GM12865 (cell line): Measurements from ENCODE around the gene OCIAD2.
"Not testable (repeated sequence)": the region's sequence is repeated elsewhere in the genome, so short reads cannot be mapped to it uniquely, and the experiment has no call there.

Source experiments
- DNase-seq: peaks from one replicate; pipeline ENCODE4 v3.0.0; 2010; ENCODE audit warnings: low read depth
- H3K4me3 ChIP-seq: 2 replicates; pipeline ENCODE4 v1.5.1; 2011; ENCODE audit warnings: mild to moderate bottlenecking, low read depth, low read length, control low read depth
- CTCF ChIP-seq: IDR thresholded peaks from 2 replicates; pipeline ENCODE4 v1.5.1; 2011; ENCODE audit warnings: low read length, control low read depth, low read depth, inconsistent platforms; ENCODE audit not compliant: insufficient read depth; ENCODE audit errors: missing control alignments

The OCIAD2 gene

GRCh38 chr4:48854982-48855381, 51.6 kb downstream of the OCIAD2 start:
- no peak overlapping the region for H3K4me3 ChIP-seq
- no peak for DNase-seq
- TF ChIP-seq CTCF, result no peak

DNA sequence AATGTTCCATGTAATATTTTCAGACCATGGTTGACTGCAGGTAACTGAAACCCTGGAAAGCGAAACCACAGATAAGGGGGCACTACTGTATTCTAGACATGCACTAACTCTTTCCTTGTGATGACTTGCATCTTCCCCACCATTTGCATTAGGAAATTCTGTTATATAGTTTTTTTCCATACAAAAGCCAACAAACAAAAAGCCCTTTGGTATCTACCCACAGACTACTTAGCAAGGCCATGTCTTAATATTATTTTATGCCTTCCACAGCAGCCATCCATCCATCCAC, 52.2 kb downstream of the OCIAD2 start:
- DNase-seq, result no peak
- no peak overlapping the region for H3K4me3 ChIP-seq
- no peak for TF ChIP-seq CTCF

GRCh38 chr4:48853604-48854394, 52.8 kb downstream of the OCIAD2 start:
- DNase-seq, result no peak
- H3K4me3 ChIP-seq, result no peak overlapping the region
- TF ChIP-seq CTCF, result no peak

DNA sequence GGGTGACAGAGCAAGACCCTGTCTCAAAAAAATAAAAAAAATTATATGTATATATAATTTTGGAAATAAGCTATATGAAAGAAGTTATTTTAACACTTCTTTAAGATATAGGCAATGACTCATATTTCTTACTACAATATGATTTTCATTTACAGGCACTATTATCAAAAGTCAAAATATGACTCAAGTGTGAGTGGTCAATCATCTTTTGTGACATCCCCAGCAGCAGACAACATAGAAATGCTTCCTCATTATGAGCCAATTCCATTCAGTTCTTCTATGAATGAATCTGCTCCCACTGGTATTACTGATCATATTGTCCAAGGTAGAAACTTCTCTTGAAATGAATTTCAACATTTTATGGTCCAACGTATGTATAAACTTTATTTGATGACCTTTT, 54.9 kb downstream of the OCIAD2 start:
- H3K4me3 ChIP-seq, result no peak overlapping the region
- no peak for DNase-seq
- TF ChIP-seq CTCF, result no peak

DNA sequence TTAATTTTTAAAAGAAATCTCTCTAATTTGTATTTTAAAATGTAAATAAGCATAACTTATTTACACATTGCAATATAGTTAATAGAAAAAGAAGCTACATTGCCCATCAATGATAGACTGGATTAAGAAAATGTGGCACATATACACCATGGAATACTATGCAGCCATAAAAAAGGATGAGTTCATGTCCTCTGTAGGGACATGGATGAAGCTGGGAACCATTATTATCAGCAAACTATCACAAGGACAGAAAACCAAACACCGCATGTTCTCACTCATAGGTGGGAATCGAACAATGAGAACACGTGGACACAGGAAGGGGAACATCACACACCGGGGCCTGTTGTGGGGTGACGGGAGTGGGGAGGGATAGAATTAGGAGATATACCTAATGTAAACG, 57.8 kb downstream of the OCIAD2 start:
- DNase-seq, H3K4me3 ChIP-seq: not testable (repeated sequence)

DNA sequence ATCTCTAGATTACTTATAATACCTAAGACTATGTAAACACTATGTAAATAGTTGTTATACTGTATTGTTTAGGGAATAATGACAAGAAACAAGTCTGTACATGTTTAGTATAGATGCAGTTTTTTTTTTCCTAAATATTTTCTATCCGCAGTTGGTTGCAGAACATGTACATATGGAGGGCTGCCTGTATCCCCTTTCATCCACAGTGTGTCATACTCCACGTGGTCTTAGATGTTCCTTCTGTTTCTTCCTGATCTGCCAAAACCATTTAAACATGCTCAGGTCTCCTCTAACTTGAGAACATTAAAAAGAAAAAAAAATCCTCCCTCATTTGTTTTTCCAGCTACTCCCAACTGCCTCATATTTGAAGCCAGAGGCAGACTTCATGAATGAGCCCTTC, 61.7 kb downstream of the OCIAD2 start:
- DNase-seq, result no peak
- no peak overlapping the region for H3K4me3 ChIP-seq
- TF ChIP-seq CTCF, result no peak

GRCh38 chr4:48841045-48841827, 65.3 kb downstream of the OCIAD2 start:
- no peak overlapping the region for H3K4me3 ChIP-seq
- TF ChIP-seq CTCF, result no peak

More at GRCh38 chr4:48841045-48841827, 65.3 kb downstream of the OCIAD2 start:
- no peak for DNase-seq
